ENCODE measurements around the gene SLC6A1.
A peak's percentile ranks its signal among the peaks of the same experiment; 100 is the strongest.

The SLC6A1 gene

DNA sequence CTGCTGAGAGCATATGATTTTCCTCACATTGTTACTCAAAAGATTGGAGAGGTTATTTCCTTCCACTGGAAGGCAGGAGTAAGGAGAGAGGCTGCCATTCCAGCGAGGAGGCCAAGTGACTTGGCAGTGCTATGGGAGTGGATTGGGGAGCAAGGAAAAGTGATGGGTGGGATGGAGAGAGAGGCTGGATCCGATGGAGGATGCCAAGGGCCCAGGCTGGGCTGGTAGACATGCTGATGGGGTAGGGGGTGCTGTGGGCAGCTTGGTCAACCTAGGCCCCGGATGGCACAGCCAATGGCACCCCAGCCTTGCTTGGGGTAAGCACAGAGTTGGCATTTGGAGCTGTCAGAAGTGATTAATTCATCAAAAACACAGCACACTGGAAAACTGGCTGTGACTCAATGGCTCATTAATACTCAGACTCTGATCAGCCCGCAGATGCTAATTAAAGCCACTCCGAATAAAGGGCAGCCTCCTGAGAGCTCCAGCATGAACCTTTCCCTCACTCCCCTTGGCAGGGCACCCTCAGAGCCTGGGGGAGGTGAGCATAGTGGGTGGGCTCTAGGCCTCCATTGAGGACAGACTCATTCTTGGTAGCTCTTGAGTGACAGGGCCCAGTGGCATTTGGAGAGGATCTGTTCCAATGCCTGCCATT lies 22.1 kb upstream of the SLC6A1 start:
- DNase-seq (ENCODE audit: low spot score) = no peak

- DNase-seq (ENCODE audit: low spot score) = no peak
These were observed 20.3 kb upstream of the SLC6A1 start for GRCh38 chr3:10972072-10972782.

DNA sequence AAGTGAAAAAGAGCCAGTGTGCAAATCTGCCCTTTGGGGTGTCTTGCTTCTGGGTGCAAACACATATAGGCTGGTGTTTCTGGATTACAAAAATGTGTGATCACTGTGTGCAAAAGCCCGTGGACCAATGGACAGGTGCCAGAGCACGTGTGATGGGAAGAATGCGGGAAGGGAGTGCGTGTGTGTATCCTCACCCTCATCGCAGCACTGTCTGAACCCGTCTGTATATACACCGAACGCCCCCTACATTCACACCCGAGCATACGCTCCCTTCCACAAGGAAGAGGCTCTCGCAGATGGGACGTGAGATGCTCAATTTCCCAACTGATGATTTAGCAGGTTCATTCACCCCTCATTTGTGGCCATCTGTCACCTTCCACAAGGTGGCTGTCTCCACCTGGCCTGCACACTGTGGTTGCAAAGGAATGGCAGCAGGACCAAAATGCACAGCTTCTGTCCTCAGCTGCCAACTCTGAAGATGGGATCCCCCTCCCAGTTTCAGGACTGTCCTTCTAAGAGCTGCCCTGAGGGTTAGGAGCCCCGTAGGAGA lies 19.4 kb upstream of the SLC6A1 start:
- DNase-seq (ENCODE audit: low spot score) = no peak

DNA sequence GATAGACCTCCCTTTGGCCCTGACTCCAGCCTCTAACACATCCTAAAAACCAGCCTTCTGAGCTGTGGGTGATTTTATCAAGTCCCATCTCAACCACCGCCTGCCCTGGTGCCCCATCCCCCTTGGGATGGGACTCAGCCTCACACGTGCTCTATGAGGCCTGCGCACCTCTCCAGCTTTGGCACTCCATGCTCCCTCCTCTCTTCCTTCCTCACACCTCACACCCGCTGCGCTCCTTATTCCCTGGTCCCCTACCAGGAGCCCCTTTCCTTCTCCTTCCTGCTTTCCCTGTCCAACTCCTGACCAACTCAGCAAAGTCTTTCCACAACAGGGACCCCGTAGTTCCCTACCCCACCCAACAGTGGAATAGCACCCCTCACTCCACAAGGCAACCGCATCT lies 18.4 kb upstream of the SLC6A1 start:
- no peak for DNase-seq (ENCODE audit: low spot score)

DNA sequence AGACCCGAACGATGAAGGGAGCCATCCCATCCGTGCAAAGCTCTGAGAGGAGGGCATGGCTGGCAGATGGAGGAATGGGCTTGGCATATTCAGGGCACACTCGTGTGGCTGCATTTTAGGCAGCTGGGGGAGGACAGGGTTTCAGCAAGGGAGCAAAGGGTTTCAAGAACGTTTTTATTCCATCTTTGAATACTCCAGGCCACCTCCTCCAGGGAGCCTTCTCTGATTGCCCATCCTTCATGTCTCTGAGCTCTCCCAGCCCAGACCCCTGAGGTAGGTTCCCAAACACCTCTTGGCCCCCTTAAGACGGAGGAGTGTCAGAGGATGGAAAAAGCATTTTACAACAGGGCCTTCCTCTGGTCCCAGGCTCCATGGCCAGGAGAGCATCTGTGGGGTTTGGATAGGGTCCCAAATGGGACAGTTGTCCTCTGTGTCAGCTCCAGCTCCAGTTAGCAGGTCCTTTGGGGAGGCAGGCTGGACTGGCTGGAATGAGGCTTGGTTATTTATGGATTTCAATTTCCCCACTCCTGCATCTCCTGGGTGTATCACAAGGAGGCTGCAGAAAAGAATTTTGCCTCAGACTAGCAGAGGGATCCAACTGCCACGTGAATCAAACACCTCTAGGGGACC lies 17.7 kb upstream of the SLC6A1 start:
- no peak for DNase-seq (ENCODE audit: low spot score)

GRCh38 chr3:10975695-10976234 lies 16.8 kb upstream of the SLC6A1 start:
- no peak for DNase-seq (ENCODE audit: low spot score)

DNA sequence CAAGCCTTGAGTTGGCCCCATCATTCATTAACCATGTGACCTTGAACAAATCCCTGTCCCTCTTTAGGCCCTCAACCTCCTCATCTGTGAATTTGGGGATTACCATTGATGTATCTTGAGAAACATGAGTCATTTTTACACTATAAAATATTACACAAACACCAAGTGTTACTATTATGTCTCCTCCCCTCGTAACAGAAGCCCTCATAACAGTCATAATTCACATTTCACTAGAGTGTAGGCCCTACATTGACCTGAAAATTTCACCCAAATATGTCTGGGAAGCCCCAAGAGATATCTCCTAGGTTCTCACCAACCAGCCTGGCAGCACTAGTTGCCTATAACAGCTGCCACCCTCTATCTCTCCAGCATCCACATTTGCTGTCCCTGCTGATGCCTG lies 15.8 kb upstream of the SLC6A1 start:
- DNase-seq (ENCODE audit: low spot score) = no peak

DNA sequence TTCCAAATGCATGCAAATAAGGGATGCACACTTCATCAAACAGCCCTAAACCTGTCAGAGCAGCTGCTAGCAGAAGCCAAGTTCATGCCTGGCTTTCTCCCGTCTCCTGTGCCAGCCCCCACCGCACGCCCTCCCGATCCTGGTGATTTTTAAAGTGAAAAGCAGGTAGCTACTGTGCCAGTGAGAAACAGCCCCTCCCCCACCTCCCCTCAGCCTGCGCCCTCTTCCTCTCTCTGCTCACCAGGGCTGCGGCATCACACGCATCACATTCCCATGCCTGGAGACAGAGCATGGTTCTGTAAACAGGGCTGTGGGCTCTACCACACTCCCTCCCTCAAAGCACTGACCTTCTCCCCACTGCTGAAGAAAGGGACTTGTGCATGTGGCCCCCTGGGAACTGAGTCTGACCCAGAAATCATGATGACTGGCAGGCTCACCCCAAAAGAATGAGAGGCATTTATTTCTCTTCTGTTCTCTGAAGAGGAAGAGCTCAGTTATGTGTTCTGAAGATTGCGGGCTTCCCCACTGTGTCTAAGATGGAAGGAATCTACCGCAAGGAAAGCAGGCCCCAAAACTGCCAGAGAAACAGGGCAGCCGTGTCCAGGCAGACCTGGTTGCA lies 14.5 kb upstream of the SLC6A1 start:
- no peak for DNase-seq (ENCODE audit: low spot score)

GRCh38 chr3:10978956-10979355 lies 13.6 kb upstream of the SLC6A1 start:
- DNase-seq (ENCODE audit: low spot score) = no peak

- DNase-seq (ENCODE audit: low spot score) = no peak
These were observed 12.2 kb upstream of the SLC6A1 start for GRCh38 chr3:10980312-10980711.

DNA sequence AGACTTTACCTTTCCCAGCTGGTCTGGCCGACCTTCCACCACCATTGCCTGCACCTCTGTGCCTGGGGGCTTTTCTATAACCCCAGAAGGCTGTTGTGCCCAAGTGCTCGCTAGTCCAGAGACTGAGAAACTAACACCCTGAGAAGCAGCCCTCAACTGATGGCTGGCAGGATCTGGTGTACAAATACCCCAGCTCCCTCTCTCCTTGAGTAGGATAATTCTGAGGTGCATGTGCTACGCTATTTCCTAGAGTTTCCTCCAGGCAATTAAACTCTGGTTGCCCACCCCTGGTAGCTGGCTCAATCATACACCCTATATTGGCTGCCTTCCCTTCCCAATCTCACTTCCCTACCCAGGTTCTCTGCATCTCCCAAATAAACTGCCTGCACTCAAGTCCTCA lies 11.5 kb upstream of the SLC6A1 start:
- DNase-seq (ENCODE audit: low spot score) = no peak

- DNase-seq (ENCODE audit: low spot score) = no peak
These were observed 10.6 kb upstream of the SLC6A1 start for GRCh38 chr3:10981961-10982360.

DNA sequence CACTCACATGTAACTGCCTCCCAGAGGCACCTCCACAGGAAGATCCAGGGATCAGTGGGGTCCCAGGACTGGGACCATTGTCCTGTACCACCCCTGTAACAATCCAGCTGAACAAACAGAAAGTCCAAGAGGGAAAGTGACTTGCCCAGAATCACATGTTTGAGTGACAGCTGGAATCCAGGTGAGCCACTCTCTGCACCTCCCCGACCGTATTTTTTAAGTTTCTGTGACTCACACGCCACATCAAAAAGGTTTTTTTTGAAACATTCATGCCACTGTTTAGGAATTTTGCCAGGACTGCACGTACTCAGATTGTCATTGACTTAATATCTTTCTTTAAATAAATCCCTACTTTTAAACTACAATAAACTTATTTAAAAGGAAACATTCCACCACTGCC lies 9.8 kb upstream of the SLC6A1 start:
- DNase-seq (ENCODE audit: low spot score) = peak; percentile 59

GRCh38 chr3:10983219-10983916 lies 9.2 kb upstream of the SLC6A1 start:
- DNase-seq (ENCODE audit: low spot score) = peak; percentile 57

DNA sequence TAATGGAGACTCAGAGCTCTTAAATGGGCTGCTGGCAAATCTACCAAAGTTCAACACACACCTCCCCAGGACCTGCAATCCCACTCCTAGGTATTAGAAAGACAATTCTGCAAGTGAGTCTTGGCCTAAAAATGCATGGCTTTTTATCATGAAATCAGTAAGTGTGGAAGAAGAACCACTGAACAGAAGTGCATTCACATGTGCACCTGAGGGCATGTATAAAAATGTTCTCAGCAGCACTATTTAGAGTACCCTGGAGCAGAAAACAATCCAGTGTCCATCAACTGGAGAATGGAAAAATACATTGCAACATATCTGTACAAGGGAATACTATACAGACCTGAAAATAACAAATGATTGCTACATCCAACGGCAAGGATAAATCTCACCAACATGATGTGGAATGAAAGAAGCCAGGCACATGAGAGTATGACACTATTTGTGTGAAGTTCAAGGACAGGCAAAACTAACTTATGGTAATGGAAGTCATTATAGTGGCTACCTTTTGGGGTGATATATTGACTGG lies 8.1 kb upstream of the SLC6A1 start:
- no peak for DNase-seq (ENCODE audit: low spot score)

DNA sequence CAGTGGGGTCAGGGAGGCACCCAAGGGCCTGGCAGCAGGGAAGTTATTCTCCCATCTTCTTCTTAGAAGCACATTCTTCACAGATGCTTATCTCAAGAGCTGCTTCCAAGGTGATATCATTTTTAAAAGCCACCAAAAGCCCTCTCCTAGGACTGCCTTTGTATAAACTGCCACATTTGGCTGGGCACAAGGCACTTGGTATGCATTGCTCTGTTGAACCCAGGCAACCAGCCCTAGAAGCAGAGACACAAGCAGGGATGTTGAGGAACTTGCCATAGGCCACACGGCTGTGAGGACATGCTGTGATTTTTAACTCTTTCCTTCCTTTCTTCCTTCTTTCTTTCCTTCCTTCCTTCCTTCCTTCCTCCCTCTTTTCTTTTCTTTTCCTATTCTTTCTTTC lies 7.4 kb upstream of the SLC6A1 start:
- DNase-seq (ENCODE audit: low spot score) = no peak

GRCh38 chr3:10986592-10986991 lies 6.0 kb upstream of the SLC6A1 start:
- DNase-seq (ENCODE audit: low spot score) = no peak

- no peak for DNase-seq (ENCODE audit: low spot score)
These were observed 4.4 kb upstream of the SLC6A1 start for GRCh38 chr3:10988001-10988665.

DNA sequence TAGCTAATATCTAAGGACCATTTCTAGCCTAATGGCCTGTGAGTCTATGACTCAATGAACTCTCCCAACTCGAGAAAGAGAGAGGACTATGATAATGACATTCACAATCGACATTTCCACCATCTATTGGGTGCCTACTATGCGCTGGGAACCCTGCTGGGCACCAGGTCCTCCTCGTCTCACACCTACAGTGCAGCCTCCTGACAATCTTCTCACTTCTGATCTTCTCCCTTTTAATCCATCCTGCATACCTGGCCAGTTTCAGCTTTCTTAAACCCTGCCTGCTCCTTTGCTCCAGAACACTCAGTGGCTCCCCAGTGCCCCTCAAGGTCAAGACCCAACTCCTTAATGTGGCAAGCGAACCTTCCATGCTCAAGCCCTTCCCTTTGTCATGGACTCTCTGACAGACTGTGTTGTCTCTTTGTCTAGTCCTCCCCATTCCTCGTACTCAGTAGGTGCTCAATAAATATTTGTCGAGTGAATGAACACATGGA lies 3.5 kb upstream of the SLC6A1 start:
- DNase-seq (ENCODE audit: low spot score) = no peak

GRCh38 chr3:10992943-10993728 lies 588 bp downstream of the SLC6A1 start:
- DNase-seq (ENCODE audit: low spot score) = no peak
